H1 (cell line): ENCODE data around the gene DDA1. TPM values are rescaled to one million over a fixed set of nuclear protein-coding genes. Genes with fewer than 3 reads are reported as not detected.

Experiments used
- CTCF ChIA-PET: fragments of 300-600 bp; sonication (Branson Sonifier 250); formaldehyde crosslinking; loops from one replicate; lab custom pipeline; 2021; ENCODE audit not compliant: partially characterized antibody; lab: Charles Lee
- POLR2A ChIA-PET: fragments of 300-600 bp; sonication (Branson Sonifier 250); formaldehyde crosslinking; loops from one replicate; lab custom pipeline; 2021; ENCODE audit warnings: inconsistent platforms; ENCODE audit not compliant: partially characterized antibody; lab: Charles Lee
- DNase-seq, 2 experiments: peaks; one replicate each; pipeline versions ENCODE4 v3.0.0 to v3.0.0-alpha.2; 2010 to 2022; ENCODE audit warnings: low spot score in 2 of 2, low read depth in 1 of 2, mixed read lengths in 1 of 2
- FAIRE-seq: peaks from 2 replicates; lab custom pipeline; 2011; peaks lifted over from hg19 to GRCh38; lab: Jason Lieb, UNC
- H2AFZ ChIP-seq: 2 replicates; pipeline ENCODE4 v1.8.1; 2012; ENCODE audit warnings: low read length, inconsistent platforms
- H2AK5ac ChIP-seq: 2 replicates; pipeline ENCODE4 v1.6.1; 2013; ENCODE audit warnings: low read depth, low read length
- H2BK120ac ChIP-seq: replicated peaks from 2 replicates; pipeline ENCODE3; 2013; ENCODE audit warnings: low read depth, low read length, inconsistent platforms
- H2BK12ac ChIP-seq: 2 replicates; pipeline ENCODE4 v1.6.1; 2013; ENCODE audit warnings: low read depth, low read length
- H2BK15ac ChIP-seq: 2 replicates; pipeline ENCODE4 v1.6.1; 2013; ENCODE audit warnings: low read length
- H2BK20ac ChIP-seq: 2 replicates; pipeline ENCODE4 v1.6.1; 2013; ENCODE audit warnings: low read length
- H2BK5ac ChIP-seq: 2 replicates; pipeline ENCODE4 v1.6.1; 2013; ENCODE audit warnings: low read depth, low read length
- H3K14ac ChIP-seq: 2 replicates; pipeline ENCODE4 v1.6.1; 2013; ENCODE audit warnings: inconsistent platforms; ENCODE audit not compliant: insufficient read length
- H3K18ac ChIP-seq: 2 replicates; pipeline ENCODE4 v1.6.1; 2013; ENCODE audit warnings: low read length; ENCODE audit errors: extremely low read depth
- H3K23ac ChIP-seq: 2 replicates; pipeline ENCODE4 v1.6.1; 2013; ENCODE audit warnings: inconsistent platforms; ENCODE audit not compliant: insufficient read length
- H3K23me2 ChIP-seq: 2 replicates; pipeline ENCODE4 v1.6.1; 2013; ENCODE audit warnings: low read depth, low read length
- H3K27ac ChIP-seq: 2 replicates; pipeline ENCODE4 v1.6.1; 2011; ENCODE audit warnings: low read depth, low read length, inconsistent platforms
- H3K27me3 ChIP-seq, 4 experiments: replicated peaks in 1 of 4; 1 replicate in 1 of 4; 2 replicates in 3 of 4; pipeline versions ENCODE4 v1.6.1 to v1.8.1; 2011 to 2013; ENCODE audit warnings: low read length in 3 of 4, mild to moderate bottlenecking in 3 of 4, inconsistent platforms in 2 of 4, mixed read lengths in 2 of 4, moderate library complexity in 1 of 4; ENCODE audit not compliant: control insufficient read depth in 3 of 4, insufficient read depth in 3 of 4; ENCODE audit errors: extremely low read depth in 1 of 4
- H3K36me3 ChIP-seq, 4 experiments: 2 replicates each; pipeline versions ENCODE4 v1.6.1 to v1.8.1; 2011 to 2013; ENCODE audit warnings: mild to moderate bottlenecking in 4 of 4, low read length in 3 of 4, moderate library complexity in 2 of 4, control low read depth in 1 of 4, inconsistent platforms in 1 of 4; ENCODE audit not compliant: insufficient read depth in 4 of 4, control insufficient read depth in 2 of 4
- H3K4ac ChIP-seq: replicated peaks from 2 replicates; pipeline ENCODE3; 2013; ENCODE audit warnings: low read length, low read depth, mixed read lengths, inconsistent platforms; ENCODE audit not compliant: insufficient read length
- H3K4me1 ChIP-seq, 4 experiments: replicated peaks in 1 of 4; 1 replicate in 1 of 4; 2 replicates in 3 of 4; pipeline versions ENCODE4 v1.6.1 to v1.8.1; 2011 to 2013; ENCODE audit warnings: low read length in 3 of 4, inconsistent platforms in 2 of 4, mixed read lengths in 1 of 4; ENCODE audit not compliant: insufficient read depth in 4 of 4, control insufficient read depth in 3 of 4
- H3K4me2 ChIP-seq, 2 experiments: 2 replicates each; pipeline versions ENCODE4 v1.6.1 to v1.8.1; 2011 to 2013; ENCODE audit warnings: low read depth in 2 of 2, low read length in 2 of 2, control low read depth in 1 of 2, inconsistent platforms in 1 of 2, mild to moderate bottlenecking in 1 of 2; ENCODE audit not compliant: insufficient read depth in 1 of 2
- H3K4me3 ChIP-seq, 4 experiments: fragments of 200-600, 300-600 bp in 1 of 4; sonication (generic), shearing (Covaris generic), sonication (Bioruptor Twin) in 1 of 4; 2 replicates each; pipeline versions ENCODE4 v1.5.1 to v1.8.1; 2011 to 2016; ENCODE audit warnings: low read length in 4 of 4, low read depth in 3 of 4, control low read depth in 2 of 4, inconsistent platforms in 2 of 4, mild to moderate bottlenecking in 2 of 4, mixed read lengths in 1 of 4, moderate library complexity in 1 of 4; ENCODE audit not compliant: insufficient read depth in 2 of 4; ENCODE audit errors: extremely low read depth in 1 of 4
- H3K56ac ChIP-seq: replicated peaks from 2 replicates; pipeline ENCODE3; 2013; ENCODE audit warnings: low read depth, mild to moderate bottlenecking, mixed read lengths, low read length, inconsistent platforms; ENCODE audit not compliant: insufficient read length
- H3K79me1 ChIP-seq: 2 replicates; pipeline ENCODE4 v1.6.1; 2013; ENCODE audit warnings: low read depth, low read length, control low read depth
- H3K79me2 ChIP-seq, 2 experiments: 2 replicates each; pipeline versions ENCODE4 v1.6.1 to v1.8.1; 2012 to 2013; ENCODE audit warnings: low read length in 2 of 2, mild to moderate bottlenecking in 2 of 2, inconsistent platforms in 1 of 2; ENCODE audit not compliant: insufficient read depth in 2 of 2, control insufficient read depth in 1 of 2
- H3K9ac ChIP-seq, 4 experiments: replicated peaks in 1 of 4; 1 replicate in 1 of 4; 2 replicates in 3 of 4; pipeline versions ENCODE4 v1.6.1 to v1.8.1; 2011 to 2013; ENCODE audit warnings: low read depth in 3 of 4, low read length in 3 of 4, control low read depth in 2 of 4, mild to moderate bottlenecking in 2 of 4, moderate library complexity in 2 of 4, inconsistent platforms in 1 of 4; ENCODE audit errors: extremely low read depth in 1 of 4
- H3K9me3 ChIP-seq, 2 experiments: 2 replicates each; pipeline versions ENCODE4 v1.6.1 to v1.8.1; 2012 to 2013; ENCODE audit warnings: mild to moderate bottlenecking in 2 of 2, moderate library complexity in 2 of 2, control low read depth in 1 of 2, inconsistent platforms in 1 of 2, low read depth in 1 of 2, low read length in 1 of 2, mixed read lengths in 1 of 2; ENCODE audit not compliant: insufficient read depth in 2 of 2
- H4K20me1 ChIP-seq, 2 experiments: replicated peaks in 1 of 2; 2 replicates each; pipeline versions ENCODE3 to v1.8.1; 2011 to 2013; ENCODE audit warnings: inconsistent platforms in 2 of 2, low read length in 2 of 2, mild to moderate bottlenecking in 1 of 2; ENCODE audit not compliant: insufficient read depth in 2 of 2, control insufficient read depth in 1 of 2
- H4K5ac ChIP-seq: 2 replicates; pipeline ENCODE4 v1.6.1; 2013; ENCODE audit warnings: low read length, low read depth, mixed read lengths, inconsistent platforms; ENCODE audit not compliant: insufficient read length
- H4K8ac ChIP-seq: 2 replicates; pipeline ENCODE4 v1.8.0; 2013; ENCODE audit warnings: mild to moderate bottlenecking, moderate library complexity, low read length, inconsistent platforms; ENCODE audit not compliant: insufficient read depth; ENCODE audit errors: extremely low read depth
- H4K91ac ChIP-seq: replicated peaks from 2 replicates; pipeline ENCODE3; 2013; ENCODE audit warnings: low read length, mixed read lengths, inconsistent platforms; ENCODE audit not compliant: insufficient read length
- BRCA1 ChIP-seq: IDR thresholded peaks from 2 replicates; pipeline ENCODE4 v1.6.1; 2012; ENCODE audit warnings: low read depth, low read length, improper control_type of control experiment
- CBX8 ChIP-seq: fragments of 300-800, 300-1000 bp; sonication (generic); IDR thresholded peaks from 2 replicates; pipeline ENCODE4 v1.7.1; 2016; ENCODE audit warnings: low read depth, low read length, borderline replicate concordance
- FOSL1 ChIP-seq: IDR thresholded peaks from 2 replicates; pipeline ENCODE4 v1.6.1; 2011; ENCODE audit warnings: mild to moderate bottlenecking, low read depth, low read length, moderate library complexity; ENCODE audit not compliant: insufficient read depth
- JUN ChIP-seq: IDR thresholded peaks from 2 replicates; pipeline ENCODE4 v1.6.1; 2011; ENCODE audit warnings: low read depth, mild to moderate bottlenecking, improper control_type of control experiment, low read length
- NANOG ChIP-seq: IDR thresholded peaks from 2 replicates; pipeline ENCODE4 v1.6.1; 2011; ENCODE audit warnings: low read length, low read depth, mild to moderate bottlenecking, inconsistent platforms; ENCODE audit not compliant: insufficient read depth, poor library complexity, severe bottlenecking
- SIRT6 ChIP-seq: IDR thresholded peaks from one replicate; pipeline ENCODE4 v1.7.1; 2012; ENCODE audit warnings: low read length, inconsistent platforms
- USF2 ChIP-seq: IDR thresholded peaks from 2 replicates; pipeline ENCODE4 v1.6.1; 2011; ENCODE audit warnings: low read length, improper control_type of control experiment
- WGBS, 2 experiments: shearing (Covaris generic) in 1 of 2; methylation state at CpG; one replicate each; pipeline versions ENCODE4 v1.1.6 to v1.1.7; 2013 to 2015; ENCODE audit warnings: low lambda C conversion rate in 2 of 2, mixed read lengths in 2 of 2, inconsistent platforms in 1 of 2, low coverage in 1 of 2, missing lambda C conversion rate in 1 of 2; ENCODE audit not compliant: insufficient replicate concordance in 2 of 2, insufficient coverage in 1 of 2, insufficient read length in 1 of 2; ENCODE audit errors: extremely low coverage in 1 of 2, missing lambda C conversion rate in 1 of 2; 5-methylcytosine and 5-hydroxymethylcytosine counted together
- polyA plus RNA-seq, 7 experiments: library from polyadenylated mRNA; depleted of rRNA in 3 of 7; stranded (reverse) in 5 of 7; unstranded in 2 of 7; fragments of >200 nt in 5 of 7; fragments of 200-250 nt in 2 of 7; gene quantifications; 1 replicate in 5 of 7; 2 replicates in 1 of 7; 4 replicates in 1 of 7; pipeline versions ENCODE4 v1.2.1 to v1.2.3, GENCODE V29; 2011 to 2013; ENCODE audit warnings: missing spikeins in 2 of 7, mixed read lengths in 2 of 7
- total RNA-seq: library from RNA; stranded (reverse); fragmentation: NEBNext Ultra II Directional; extraction: Animal tissue kit (Norgen Biotek cat#: 25700); gene quantifications from 2 replicates; pipeline ENCODE4 v1.2.1, GENCODE V29; 2021

DDA1 gene
- total and polyA plus RNA-seq, 2 of the 8 experiments (the other 6 are each of a cell fraction or from before 2014, with no cell fraction given) = 29.2 to 34.5 TPM

DNA sequence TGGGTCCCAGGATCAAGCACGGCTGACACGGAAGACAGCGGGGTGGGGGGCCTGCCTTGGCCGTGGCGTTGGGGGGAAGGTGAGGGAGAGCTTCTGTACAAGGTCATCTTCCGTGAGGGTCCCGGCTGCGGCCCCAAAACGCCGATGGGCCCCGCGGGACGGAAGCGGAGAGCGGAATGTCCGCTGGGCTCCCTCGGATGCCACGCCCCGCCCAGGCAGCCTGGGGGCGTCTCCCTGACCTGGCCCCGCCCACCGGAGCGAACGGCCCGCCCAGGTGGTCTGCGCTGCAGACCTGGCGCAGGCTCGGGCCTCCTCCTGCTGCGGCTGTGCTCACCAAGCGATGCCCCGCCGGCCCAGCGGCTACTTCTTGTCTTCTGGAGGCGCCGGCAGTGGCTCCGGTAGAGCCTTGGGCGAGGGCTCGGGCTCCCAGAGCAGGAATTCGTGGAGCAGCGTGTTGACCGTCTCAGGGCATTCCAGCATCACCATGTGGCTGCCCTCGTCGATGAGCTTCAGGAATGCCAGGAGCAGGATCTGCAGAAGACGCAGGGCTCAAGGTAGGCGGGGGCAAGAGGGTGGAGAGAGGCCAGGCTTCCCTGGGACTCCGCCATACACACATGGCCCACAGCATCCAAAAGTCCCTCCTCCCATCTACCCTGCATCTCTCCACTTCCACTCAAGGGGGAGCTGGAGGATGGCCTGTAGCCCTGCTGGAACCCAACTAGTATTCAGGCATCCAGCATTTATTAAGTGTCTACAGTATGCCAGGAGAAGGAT lies 16.9 kb upstream of the DDA1 start:
- peak overlapping the region; percentile 27; the same call in 1 of the 2 replicates for H2BK12ac ChIP-seq
- 3% methylated on average over 26 of the region's 46 CpGs; no CpG with 5 or more reads in 1 of the 2 experiments for WGBS, 2 experiments
- H3K79me1 ChIP-seq = peaks cover 7% of the 10 kb centered on the region
- no peak overlapping the region for H3K23ac ChIP-seq
- H2BK15ac ChIP-seq = 0 out of 2 replicates have a peak overlapping the region, but pooled peaks have one; percentile 66
- peak overlapping the region; percentile 79 for H3K27ac ChIP-seq
- peaks cover 0 to 5% (median 1%) of the 10 kb centered on the region in 4 experiments; a peak in 2 of 8 replicates for H3K36me3 ChIP-seq
- peak overlapping the region in 3 of 4 experiments; percentile 47 to 74 (median 48); a peak in 6 of 7 replicates for H3K9ac ChIP-seq
- ChIA-PET CTCF (interaction anchor here (0.6 to 2.5 kb wide), 11 partner anchors 9 to 216 kb away, joined by 3 to 29 read pairs (median 4); partner anchors contain the start of genes ABHD8, DDA1 and MRPL34), POLR2A (interaction anchor here (0.6 to 4.8 kb wide), 33 partner anchors 8 to 436 kb away, joined by 3 to 67 read pairs (median 3); partner anchors contain the start of genes ABHD8, ANO8, BABAM1 and DDA1)
- H3K56ac ChIP-seq = peak overlapping the region; percentile 94
- H4K8ac ChIP-seq = peak overlapping the region; percentile 91; the same call in 1 of the 2 replicates
- peak overlapping the region; percentile 18 for H4K5ac ChIP-seq
- peak overlapping the region; percentile 44 to 67 (median 58) for H3K4me3 ChIP-seq
- peak overlapping the region; percentile 91 for H3K18ac ChIP-seq
- FAIRE-seq = peak; percentile 70
- H2BK120ac ChIP-seq = no peak overlapping the region
- peaks cover 5% of the 10 kb centered on the region; the same call in 1 of the 2 replicates for H3K23me2 ChIP-seq
- H3K4ac ChIP-seq = no peak overlapping the region
- no peak overlapping the region for H3K14ac ChIP-seq
- H3K9me3 ChIP-seq = no peaks in the 10 kb centered on the region
- peak overlapping the region; percentile 49 to 75 for H3K4me2 ChIP-seq
- peaks cover 0 to 5% (median 4%) of the 10 kb centered on the region in 4 experiments; a peak in 5 of 7 replicates for H3K4me1 ChIP-seq
- peak overlapping the region; percentile 85 for H4K91ac ChIP-seq
- peaks cover 0 to 8% of the 10 kb centered on the region in 2 experiments for H4K20me1 ChIP-seq
- no peak overlapping the region for H2BK20ac ChIP-seq
- H2BK5ac ChIP-seq = peak overlapping the region; percentile 83
- H3K27me3 ChIP-seq = no peaks in the 10 kb centered on the region
- H2AFZ ChIP-seq = 0 out of 2 replicates have a peak overlapping the region, but pooled peaks have one; percentile 47
- peak; percentile 82 to 98 for DNase-seq
- peaks cover 0 to 6% of the 10 kb centered on the region in 2 experiments; a peak in 1 of 4 replicates for H3K79me2 ChIP-seq
- no peak overlapping the region for H2AK5ac ChIP-seq
- TF ChIP-seq FOSL1 = no peak
- no peak for TF ChIP-seq BRCA1
- no peak for TF ChIP-seq JUN
- no peak for TF ChIP-seq SIRT6
- no peak for TF ChIP-seq USF2
- TF ChIP-seq CBX8 = no peak
- TF ChIP-seq NANOG = no peak
